GM21423 (cell line): ENCODE data around the gene PRTN3.
"Not testable (repeated sequence)": the region's sequence is repeated elsewhere in the genome, so short reads cannot be mapped to it uniquely, and the experiment has no call there.

Experiments used
- ATAC-seq: cut with Tn5 transposase; IDR thresholded peaks from one replicate; pipeline ENCODE4 v1.9.1; 2021; ENCODE audit warnings: mild to moderate bottlenecking, moderate library complexity; ENCODE audit not compliant: unreplicated experiment

PRTN3 gene

GRCh38 chr19:815079-815774 is 25.6 kb upstream of the PRTN3 start:
- ATAC-seq: no peak

GRCh38 chr19:815775-816499 is 24.9 kb upstream of the PRTN3 start:
- no peak for ATAC-seq

- ATAC-seq: no peak
These were observed 24.3 kb upstream of the PRTN3 start for GRCh38 chr19:816500-816857.

GRCh38 chr19:820212-820611 is 20.6 kb upstream of the PRTN3 start:
- ATAC-seq: not testable (repeated sequence)

GRCh38 chr19:821231-821824 is 19.5 kb upstream of the PRTN3 start:
- ATAC-seq: no peak

GRCh38 chr19:821825-822503 is 18.8 kb upstream of the PRTN3 start, which contains the start of gene PLPPR3:
Gene PLPPR3 (minus strand): TSS chr19:821955. CDS start chr19:821559, 396 bp downstream.
- ATAC-seq: no peak

GRCh38 chr19:823565-824121 is 17.2 kb upstream of the PRTN3 start:
- ATAC-seq: no peak

GRCh38 chr19:824885-825284 is 15.9 kb upstream of the PRTN3 start:
- no peak for ATAC-seq

- ATAC-seq: no peak
These were observed 14.7 kb upstream of the PRTN3 start for GRCh38 chr19:825897-826644.

- no peak for ATAC-seq
These were observed 13.5 kb upstream of the PRTN3 start for GRCh38 chr19:827314-827709.

GRCh38 chr19:827710-828321 is 13.0 kb upstream of the PRTN3 start, which contains the start of gene AZU1:
Gene AZU1 (plus strand): TSS chr19:827837. CDS start chr19:827847, 10 bp downstream.
- no peak for ATAC-seq

- ATAC-seq: no peak
These were observed 11.6 kb upstream of the PRTN3 start for GRCh38 chr19:829129-829758.

GRCh38 chr19:831407-832369 is 9.1 kb upstream of the PRTN3 start:
- no peak for ATAC-seq

GRCh38 chr19:834216-834615 is 6.6 kb upstream of the PRTN3 start:
- no peak for ATAC-seq

- ATAC-seq: no peak
These were observed 5.5 kb upstream of the PRTN3 start for GRCh38 chr19:835210-835810.

- ATAC-seq: not testable (repeated sequence)
These were observed 2.0 kb downstream of the PRTN3 start for GRCh38 chr19:842802-843179.

- ATAC-seq: no peak
These were observed 2.5 kb downstream of the PRTN3 start for GRCh38 chr19:843180-843835.
